Progenitor cell of endocrine pancreas (in vitro differentiated cells): ENCODE measurements around the gene TCL1B. TPM values are rescaled to one million over a fixed set of nuclear protein-coding genes. Genes with fewer than 3 reads are reported as not detected.

Source experiments
- DNase-seq: peaks from one replicate; pipeline ENCODE4 v3.0.0; 2021; ENCODE audit warnings: low spot score; ENCODE audit not compliant: unreplicated experiment
- H3K27ac Mint-ChIP-seq: 2 replicates; pipeline ENCODE4 v1.8.0; 2021; ENCODE audit warnings: mild to moderate bottlenecking, moderate library complexity, mixed read lengths
- H3K27me3 Mint-ChIP-seq: 2 replicates; pipeline ENCODE4 v1.8.0; 2021; ENCODE audit warnings: mixed read lengths
- H3K36me3 Mint-ChIP-seq: 2 replicates; pipeline ENCODE4 v1.8.0; 2022; ENCODE audit warnings: mixed read lengths; ENCODE audit not compliant: insufficient read depth
- H3K4me1 Mint-ChIP-seq: 2 replicates; pipeline ENCODE4 v1.8.0; 2021; ENCODE audit warnings: low read depth, mixed read lengths
- H3K4me3 Mint-ChIP-seq: 2 replicates; pipeline ENCODE4 v1.8.0; 2021; ENCODE audit warnings: low read depth, mild to moderate bottlenecking, moderate library complexity, mixed read lengths
- H3K9me3 Mint-ChIP-seq: 2 replicates; pipeline ENCODE4 v1.8.0; 2021; ENCODE audit warnings: low read depth, mixed read lengths
- long read RNA-seq: library from polyadenylated mRNA; unstranded; transcript quantifications from one replicate; pipeline ENCODE4 v2.0.0, GENCODE V29; 2020
- total RNA-seq: library from RNA; stranded (reverse); gene quantifications from 2 replicates; pipeline ENCODE4 v1.2.1, GENCODE V29; 2021
- TF ChIP-seq, protein P1 (sequence below): fragments of 200-600 bp; sonication (generic); IDR thresholded peaks from one replicate; pipeline ENCODE4 v1.5.0; 2021; ENCODE audit warnings: antibody characterized with exemption, mild to moderate bottlenecking; ENCODE audit not compliant: unreplicated experiment

TCL1B gene
- total RNA-seq = not detected in 2 replicates
- long read RNA-seq = 0 reads

- no peak for DNase-seq
- TF ChIP-seq, protein P1, sequence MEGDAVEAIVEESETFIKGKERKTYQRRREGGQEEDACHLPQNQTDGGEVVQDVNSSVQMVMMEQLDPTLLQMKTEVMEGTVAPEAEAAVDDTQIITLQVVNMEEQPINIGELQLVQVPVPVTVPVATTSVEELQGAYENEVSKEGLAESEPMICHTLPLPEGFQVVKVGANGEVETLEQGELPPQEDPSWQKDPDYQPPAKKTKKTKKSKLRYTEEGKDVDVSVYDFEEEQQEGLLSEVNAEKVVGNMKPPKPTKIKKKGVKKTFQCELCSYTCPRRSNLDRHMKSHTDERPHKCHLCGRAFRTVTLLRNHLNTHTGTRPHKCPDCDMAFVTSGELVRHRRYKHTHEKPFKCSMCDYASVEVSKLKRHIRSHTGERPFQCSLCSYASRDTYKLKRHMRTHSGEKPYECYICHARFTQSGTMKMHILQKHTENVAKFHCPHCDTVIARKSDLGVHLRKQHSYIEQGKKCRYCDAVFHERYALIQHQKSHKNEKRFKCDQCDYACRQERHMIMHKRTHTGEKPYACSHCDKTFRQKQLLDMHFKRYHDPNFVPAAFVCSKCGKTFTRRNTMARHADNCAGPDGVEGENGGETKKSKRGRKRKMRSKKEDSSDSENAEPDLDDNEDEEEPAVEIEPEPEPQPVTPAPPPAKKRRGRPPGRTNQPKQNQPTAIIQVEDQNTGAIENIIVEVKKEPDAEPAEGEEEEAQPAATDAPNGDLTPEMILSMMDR = no peak
- Mint-ChIP-seq H3K27ac (no peak within 1 kb of the TSS), H3K36me3 (no peaks in the 10 kb centered on the region), H3K4me3 (no peak within 1 kb of the TSS), H3K9me3 (no peaks in the 10 kb centered on the region), H3K4me1 (peaks cover 4% of the 10 kb centered on the region), H3K27me3 (peaks cover 9% of the 10 kb centered on the region)
Measured at GRCh38 chr14:95685978-95686922, at the start of gene TCL1B. Gene TCL1B (plus strand): TSS chr14:95686426. CDS start chr14:95686468, 42 bp downstream.

- TF ChIP-seq, protein P1 = no peak
Measured at GRCh38 chr14:95644981-95645380, 41.2 kb upstream of the TCL1B start.

DNA sequence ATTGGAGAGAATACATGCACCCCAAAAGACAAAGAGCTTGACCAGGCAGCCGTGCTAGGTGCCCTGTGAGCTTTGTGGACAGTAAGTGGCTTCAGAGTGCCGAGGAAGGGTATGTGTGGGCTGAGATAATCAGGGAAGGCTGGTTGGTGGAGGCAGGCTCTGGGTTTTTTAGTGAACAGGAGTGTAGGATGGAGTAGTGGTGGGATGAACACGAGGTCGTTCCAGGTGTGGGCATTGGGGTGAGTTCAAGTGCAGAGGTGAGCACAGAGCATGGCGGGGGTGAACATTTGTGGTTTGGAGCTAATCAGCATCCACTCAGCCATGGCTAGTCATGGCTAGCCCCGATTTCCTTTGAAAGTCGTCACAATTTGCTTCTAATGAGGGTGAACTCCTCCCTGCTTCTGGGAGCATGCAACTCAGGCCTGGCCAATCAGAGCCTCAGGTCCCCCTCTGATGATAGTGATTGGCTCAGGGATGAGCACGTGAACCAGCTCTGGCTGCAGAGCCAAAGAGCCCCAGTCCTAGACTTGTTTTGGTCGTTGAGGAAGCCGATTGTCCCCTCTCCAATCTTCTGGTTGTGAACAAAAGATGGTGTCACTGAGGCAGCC is 40.7 kb upstream of the TCL1B start:
- Mint-ChIP-seq H3K27ac (no peak overlapping the region), H3K4me1 (peaks cover 8% of the 10 kb centered on the region), H3K27me3 (no peaks in the 10 kb centered on the region), H3K36me3 (no peaks in the 10 kb centered on the region), H3K9me3 (no peaks in the 10 kb centered on the region), H3K4me3 (no peak overlapping the region)
- TF ChIP-seq, protein P1 = no peak
- DNase-seq = no peak

More at GRCh38 chr14:95644981-95645380, 41.2 kb upstream of the TCL1B start:
- Mint-ChIP-seq H3K36me3 (no peaks in the 10 kb centered on the region), H3K4me3 (no peak overlapping the region), H3K4me1 (peaks cover 8% of the 10 kb centered on the region), H3K27me3 (peaks cover 3% of the 10 kb centered on the region), H3K27ac (no peak overlapping the region), H3K9me3 (no peaks in the 10 kb centered on the region)
- DNase-seq = no peak

DNA sequence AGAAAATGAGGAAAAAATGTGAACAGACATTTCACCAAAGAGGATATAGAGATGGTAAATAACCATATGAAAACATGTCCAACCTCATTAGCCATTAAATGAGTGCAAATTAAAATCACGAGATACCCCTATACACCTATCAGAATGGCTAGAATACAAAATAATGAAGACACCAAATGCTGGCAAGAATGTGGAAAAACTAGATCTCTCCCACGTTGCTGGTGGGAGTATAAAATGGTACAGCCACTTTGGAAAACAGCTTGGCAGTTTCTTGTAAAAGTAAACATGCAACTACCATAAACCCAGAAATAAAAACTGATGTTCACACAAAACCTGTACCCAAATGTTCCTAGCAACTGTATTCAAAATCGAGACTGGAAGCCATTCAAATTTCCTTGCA is 38.3 kb upstream of the TCL1B start:
- Mint-ChIP-seq H3K27ac (no peak overlapping the region), H3K4me1 (peaks cover 18% of the 10 kb centered on the region), H3K4me3 (no peak overlapping the region), H3K36me3 (no peaks in the 10 kb centered on the region), H3K27me3 (no peaks in the 10 kb centered on the region), H3K9me3 (no peaks in the 10 kb centered on the region)
- TF ChIP-seq, protein P1 = no peak
- no peak for DNase-seq

DNA sequence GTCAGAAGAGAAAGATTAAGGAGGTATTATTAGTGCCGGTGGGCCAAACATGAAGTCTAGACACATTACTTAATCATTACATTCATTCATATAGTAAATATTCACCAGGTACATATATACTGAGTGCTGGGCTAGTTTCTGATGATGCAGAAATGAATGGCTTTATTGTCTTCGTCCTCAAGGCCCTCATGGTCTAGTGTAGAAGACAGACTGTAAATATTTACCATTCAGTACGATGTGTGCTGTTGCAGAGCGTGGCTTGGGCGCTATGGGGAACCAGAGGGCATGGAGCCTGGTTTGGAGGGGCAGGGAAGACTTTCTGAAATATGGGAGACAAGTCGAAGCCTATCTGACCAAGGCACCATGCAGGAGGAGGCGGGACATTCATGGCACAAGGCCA is 37.0 kb upstream of the TCL1B start:
- Mint-ChIP-seq H3K4me1 (peaks cover 20% of the 10 kb centered on the region), H3K9me3 (no peaks in the 10 kb centered on the region), H3K27me3 (no peaks in the 10 kb centered on the region), H3K4me3 (no peak overlapping the region), H3K27ac (no peak overlapping the region), H3K36me3 (no peaks in the 10 kb centered on the region)
- DNase-seq = no peak
- TF ChIP-seq, protein P1 = no peak
